ENCODE results near the gene CCDC78.

DNA sequence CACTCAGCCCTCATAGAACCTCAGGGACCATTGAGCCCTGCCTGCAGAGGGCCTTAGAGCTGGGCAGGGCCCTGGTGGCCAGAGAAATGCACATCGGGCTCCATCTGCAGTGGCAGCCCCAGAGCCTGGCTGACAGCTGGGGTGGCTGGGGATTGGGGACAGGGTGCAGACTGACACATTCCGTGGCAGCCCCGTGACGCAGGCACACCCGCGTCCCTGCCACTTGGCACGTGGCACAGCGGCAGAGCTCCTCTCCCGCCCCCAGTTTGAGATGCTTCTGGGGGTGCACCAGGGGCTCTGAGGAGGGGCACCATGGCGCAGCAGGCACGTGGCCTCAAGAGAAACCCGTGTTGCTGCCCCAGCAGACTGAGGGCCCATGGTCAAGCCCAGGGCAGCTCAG lies 22.8 kb downstream of the CCDC78 start:
- TF ChIP-seq, protein P1, sequence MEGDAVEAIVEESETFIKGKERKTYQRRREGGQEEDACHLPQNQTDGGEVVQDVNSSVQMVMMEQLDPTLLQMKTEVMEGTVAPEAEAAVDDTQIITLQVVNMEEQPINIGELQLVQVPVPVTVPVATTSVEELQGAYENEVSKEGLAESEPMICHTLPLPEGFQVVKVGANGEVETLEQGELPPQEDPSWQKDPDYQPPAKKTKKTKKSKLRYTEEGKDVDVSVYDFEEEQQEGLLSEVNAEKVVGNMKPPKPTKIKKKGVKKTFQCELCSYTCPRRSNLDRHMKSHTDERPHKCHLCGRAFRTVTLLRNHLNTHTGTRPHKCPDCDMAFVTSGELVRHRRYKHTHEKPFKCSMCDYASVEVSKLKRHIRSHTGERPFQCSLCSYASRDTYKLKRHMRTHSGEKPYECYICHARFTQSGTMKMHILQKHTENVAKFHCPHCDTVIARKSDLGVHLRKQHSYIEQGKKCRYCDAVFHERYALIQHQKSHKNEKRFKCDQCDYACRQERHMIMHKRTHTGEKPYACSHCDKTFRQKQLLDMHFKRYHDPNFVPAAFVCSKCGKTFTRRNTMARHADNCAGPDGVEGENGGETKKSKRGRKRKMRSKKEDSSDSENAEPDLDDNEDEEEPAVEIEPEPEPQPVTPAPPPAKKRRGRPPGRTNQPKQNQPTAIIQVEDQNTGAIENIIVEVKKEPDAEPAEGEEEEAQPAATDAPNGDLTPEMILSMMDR (IDR thresholded peaks at IDR 0.05; ENCODE audit: poor library complexity, severe bottlenecking): no peak
- TF ChIP-seq SMC3 (conservative IDR thresholded peaks at IDR 0.05; ENCODE audit: poor library complexity) (no peak), EZH2 (IDR thresholded peaks at IDR 0.05; ENCODE audit: borderline replicate concordance, insufficient read depth, low read length, poor library complexity, severe bottlenecking) (no peak), TAF1 (IDR thresholded peaks at IDR 0.05; ENCODE audit: low read depth) (no peak), EP300 (conservative IDR thresholded peaks at IDR 0.05; ENCODE audit: poor library complexity, severe bottlenecking) (no peak), POLR2AphosphoS5 (IDR thresholded peaks at IDR 0.05) (no peak), MXI1 (conservative IDR thresholded peaks at IDR 0.05; ENCODE audit: poor library complexity, severe bottlenecking) (no peak), RAD21 (conservative IDR thresholded peaks at IDR 0.05) (no peak)
- TF ChIP-seq, protein P2, sequence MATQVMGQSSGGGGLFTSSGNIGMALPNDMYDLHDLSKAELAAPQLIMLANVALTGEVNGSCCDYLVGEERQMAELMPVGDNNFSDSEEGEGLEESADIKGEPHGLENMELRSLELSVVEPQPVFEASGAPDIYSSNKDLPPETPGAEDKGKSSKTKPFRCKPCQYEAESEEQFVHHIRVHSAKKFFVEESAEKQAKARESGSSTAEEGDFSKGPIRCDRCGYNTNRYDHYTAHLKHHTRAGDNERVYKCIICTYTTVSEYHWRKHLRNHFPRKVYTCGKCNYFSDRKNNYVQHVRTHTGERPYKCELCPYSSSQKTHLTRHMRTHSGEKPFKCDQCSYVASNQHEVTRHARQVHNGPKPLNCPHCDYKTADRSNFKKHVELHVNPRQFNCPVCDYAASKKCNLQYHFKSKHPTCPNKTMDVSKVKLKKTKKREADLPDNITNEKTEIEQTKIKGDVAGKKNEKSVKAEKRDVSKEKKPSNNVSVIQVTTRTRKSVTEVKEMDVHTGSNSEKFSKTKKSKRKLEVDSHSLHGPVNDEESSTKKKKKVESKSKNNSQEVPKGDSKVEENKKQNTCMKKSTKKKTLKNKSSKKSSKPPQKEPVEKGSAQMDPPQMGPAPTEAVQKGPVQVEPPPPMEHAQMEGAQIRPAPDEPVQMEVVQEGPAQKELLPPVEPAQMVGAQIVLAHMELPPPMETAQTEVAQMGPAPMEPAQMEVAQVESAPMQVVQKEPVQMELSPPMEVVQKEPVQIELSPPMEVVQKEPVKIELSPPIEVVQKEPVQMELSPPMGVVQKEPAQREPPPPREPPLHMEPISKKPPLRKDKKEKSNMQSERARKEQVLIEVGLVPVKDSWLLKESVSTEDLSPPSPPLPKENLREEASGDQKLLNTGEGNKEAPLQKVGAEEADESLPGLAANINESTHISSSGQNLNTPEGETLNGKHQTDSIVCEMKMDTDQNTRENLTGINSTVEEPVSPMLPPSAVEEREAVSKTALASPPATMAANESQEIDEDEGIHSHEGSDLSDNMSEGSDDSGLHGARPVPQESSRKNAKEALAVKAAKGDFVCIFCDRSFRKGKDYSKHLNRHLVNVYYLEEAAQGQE (IDR thresholded peaks at IDR 0.05; ENCODE audit: borderline replicate concordance): no peak

Data from neural cell (in vitro differentiated cells).